Epithelial cell of prostate (primary cell): Measurements from ENCODE around the gene RILPL2.
A peak's percentile ranks its signal among the peaks of the same experiment; 100 is the strongest.
"Not testable (repeated sequence)": the region's sequence is repeated elsewhere in the genome, so short reads cannot be mapped to it uniquely, and the experiment has no call there.

Source experiments
- DNase-seq: peaks from one replicate; pipeline ENCODE4 v3.0.0-alpha.2; 2011; ENCODE audit warnings: low read depth, low spot score
- H3K27ac ChIP-seq: fragments of 450-650 bp; 2 replicates; pipeline ENCODE4 v1.5.1; 2017; ENCODE audit warnings: mild to moderate bottlenecking

The RILPL2 gene

DNA sequence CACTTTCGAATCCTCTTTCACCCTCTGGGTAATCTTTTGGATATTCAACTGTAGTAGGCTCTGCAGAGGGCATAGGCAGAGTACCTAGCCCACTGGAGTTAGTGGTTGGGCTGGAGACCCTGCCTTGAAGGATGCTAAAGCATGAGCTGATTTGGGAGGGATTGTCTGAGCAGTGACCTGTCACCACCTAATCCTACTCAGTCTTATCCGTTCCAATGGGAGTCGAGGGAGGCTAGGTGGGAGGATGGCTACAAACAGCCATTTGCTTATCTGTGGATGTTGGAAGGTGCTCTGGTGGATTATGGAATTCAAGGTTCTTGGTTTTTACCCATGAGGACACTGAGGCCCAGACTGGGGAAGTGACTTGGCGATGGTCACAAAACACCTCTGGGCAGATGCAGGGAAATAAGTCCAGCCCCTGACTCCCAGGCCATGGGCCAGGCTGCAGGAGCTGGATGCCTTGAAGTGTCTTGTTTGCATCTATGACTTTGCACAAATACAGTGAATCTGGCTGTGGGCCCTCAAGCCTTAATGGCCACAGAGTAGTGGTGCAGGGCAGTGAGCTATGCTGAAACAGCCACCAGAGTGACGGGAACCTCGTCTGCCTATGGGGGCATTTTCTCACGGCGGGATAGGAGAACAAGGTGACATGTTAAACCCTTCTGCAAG lies 48.8 kb downstream of the RILPL2 start:
- H3K27ac ChIP-seq, result peak overlapping the region; percentile 75
- DNase-seq, result no peak

DNA sequence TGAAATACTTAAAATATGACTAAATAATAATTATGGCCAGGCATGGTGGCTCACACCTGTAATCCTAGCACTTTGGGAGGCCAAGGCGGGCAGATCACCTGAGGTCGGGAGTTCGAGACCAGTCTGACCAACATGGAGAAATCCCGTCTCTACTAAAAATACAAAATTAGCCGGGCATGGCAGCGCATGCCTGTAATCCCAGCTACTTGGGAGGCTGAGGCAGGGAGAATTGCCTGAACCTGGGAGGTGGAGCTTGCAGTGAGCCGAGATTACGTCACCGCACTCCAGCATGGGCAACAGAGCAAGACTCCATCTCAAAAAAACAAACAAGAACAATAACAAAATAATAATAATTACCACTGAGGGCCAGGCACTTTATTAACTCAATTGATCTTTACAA lies 50.9 kb downstream of the RILPL2 start:
- peak overlapping the region; percentile 82 for H3K27ac ChIP-seq
- DNase-seq, result not testable (repeated sequence)

DNA sequence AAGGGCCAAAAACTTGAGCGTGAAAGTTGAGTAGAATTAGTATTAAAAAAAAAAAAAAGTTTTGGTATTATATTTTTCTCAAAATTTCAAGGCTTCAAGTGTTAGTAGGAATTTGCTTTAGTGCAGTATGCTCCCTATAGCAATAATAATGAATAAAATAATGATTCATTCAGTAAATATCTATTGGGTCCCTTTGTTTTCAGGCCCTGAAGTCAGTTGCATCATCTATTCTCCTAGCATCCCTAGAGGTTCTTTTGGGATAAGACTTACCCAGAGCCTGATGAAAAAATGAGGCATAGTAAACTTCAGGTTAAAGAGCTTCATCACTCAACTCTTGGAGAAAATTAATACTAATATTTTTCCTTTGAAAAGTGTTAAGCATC lies 51.5 kb downstream of the RILPL2 start:
- peak overlapping the region; percentile 82 for H3K27ac ChIP-seq
- no peak for DNase-seq

DNA sequence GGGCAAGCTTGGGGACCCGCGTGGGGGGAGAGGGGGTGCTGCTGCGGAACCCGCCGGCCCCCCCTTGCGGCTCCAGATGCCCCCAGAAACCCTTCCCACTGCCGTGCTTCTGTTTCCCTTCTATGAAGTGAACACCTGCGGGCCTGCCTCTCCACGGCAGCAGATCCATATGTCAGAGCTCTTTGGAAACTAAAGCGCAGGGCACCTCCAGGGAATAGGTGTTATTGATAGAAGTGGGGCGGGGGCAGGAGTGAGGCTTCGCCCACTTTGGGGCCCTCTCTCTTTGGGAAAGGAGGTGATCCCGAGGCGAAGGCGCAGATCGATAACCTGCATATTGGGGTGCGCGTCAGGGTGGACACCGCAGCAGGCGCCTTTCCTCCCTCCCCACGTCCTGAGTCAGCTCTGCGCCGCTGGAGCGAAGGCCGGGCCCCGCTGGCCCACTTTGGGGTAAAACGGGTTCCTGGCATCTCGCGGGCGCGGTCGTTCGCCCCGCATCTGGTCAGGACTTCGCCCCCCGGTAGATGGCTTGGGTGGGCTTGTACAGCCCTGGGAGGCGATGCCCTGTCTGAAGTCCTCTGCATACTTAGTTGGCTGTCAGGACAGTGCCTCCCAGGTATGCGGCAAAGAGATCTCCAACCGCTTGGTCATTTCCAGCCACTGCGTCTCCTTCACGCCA lies 52.0 kb downstream of the RILPL2 start:
- DNase-seq, result no peak
- H3K27ac ChIP-seq, result peak overlapping the region; percentile 82

DNA sequence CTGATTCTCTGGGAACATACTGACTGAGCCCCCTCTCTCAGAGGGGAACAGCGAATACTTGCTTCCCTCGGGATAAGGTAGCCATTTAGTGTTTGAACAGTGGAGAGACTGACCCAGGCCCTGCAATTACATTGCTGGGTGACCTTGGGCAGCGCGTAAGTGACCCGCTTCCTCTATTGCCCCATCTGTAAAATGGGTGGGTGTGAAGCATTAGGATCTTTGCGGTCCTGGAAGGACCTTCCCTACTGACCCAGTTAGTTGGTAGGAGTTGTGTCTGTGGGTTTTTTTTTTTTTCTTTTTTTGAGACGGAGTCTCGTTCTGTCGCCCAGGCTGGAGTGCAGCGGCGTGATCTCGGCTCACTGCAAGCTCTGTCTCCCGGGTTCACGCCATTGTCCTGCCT lies 53.8 kb downstream of the RILPL2 start:
- peak overlapping the region; percentile 82 for H3K27ac ChIP-seq
- no peak for DNase-seq

DNA sequence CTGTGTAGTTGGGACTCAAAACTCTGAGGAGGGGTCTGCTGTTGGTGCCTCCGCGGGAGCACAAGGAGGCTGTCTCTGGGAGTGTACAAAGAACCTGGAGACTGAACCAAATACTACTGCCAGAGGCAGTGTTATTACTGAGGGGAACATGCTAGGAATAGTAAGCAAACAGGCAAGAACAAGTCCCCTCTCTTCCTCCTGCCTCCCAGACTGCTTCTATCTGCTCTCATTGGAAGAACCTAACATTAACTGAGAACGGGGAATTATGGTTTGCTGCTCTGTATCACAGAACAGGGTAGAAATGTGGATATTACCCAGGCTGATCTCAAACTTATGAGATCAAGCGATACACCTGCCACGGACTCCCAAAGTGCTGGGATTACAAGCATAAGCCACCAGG lies 57.1 kb downstream of the RILPL2 start:
- peak overlapping the region; percentile 5 for H3K27ac ChIP-seq
- DNase-seq, result no peak

DNA sequence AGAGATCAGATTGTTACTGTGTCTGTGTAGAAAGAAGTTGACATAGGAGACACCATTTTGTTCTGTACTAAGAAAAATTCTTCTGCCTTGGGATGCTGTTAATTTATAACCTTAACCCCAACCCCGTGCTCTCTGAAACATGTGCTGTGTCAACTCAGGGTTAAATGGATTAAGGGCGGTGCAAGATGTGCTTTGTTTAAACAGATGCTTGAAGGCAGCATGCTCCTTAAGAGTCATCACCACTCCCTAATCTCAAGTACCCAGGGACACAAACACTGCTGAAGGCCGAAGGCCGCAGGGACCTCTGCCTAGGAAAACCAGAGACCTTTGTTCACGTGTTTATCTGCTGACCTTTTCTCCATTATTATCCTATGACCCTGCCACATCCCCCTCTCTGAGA lies 64.1 kb downstream of the RILPL2 start:
- not testable (repeated sequence) for DNase-seq, H3K27ac ChIP-seq

DNA sequence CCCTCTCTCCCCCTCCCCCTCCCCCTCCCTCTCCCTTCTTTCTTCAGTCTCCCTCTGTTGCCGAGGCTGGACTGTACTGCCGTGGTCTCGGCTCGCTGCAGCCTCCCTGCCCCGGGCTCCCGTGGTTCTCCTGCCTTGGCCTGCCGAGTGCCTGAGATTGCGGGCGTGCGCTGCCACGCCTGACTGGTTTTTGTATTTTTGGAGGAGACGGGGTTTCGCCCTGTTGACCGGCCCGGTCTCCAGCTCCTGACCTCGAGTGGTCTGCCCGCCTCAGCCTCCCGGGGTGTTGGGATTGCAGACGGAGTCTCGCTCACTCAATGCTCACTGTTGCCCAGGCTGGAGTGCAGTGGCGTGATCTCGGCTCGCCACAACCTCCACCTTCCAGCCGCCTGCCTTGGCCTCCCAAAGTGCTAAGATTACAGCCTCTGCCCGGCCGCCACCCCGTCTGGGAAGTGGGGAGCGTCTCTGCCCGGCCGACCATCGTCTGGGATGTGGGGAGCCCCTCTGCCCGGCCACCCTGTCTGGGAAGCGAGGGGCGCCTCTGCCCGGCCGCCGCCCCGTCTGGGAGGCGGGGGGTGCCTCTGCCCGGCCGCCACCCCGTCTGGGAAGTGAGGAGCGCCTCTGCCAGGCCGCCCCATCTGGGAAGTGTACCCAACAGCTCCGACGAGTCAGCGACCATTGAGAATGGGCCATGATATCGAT lies 64.7 kb downstream of the RILPL2 start:
- DNase-seq, H3K27ac ChIP-seq: not testable (repeated sequence)

DNA sequence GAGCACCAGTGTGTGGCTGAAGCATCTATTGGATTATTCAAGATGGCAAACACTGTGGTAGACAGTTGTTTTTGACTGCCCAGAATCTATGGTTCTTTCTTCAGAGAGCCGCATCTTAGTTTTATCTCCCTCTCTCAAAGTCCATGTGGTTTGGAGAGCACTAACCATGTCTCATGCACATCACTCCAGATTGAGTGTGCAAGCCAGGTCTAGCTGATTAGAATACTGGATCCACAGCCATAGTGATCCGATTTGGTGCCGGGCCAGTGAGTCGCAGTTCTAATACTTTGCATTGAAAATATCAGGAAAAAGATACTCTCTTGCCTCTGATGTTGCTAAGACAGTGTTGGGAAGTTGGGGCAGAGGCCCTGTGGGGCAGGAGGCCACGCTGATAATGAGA lies 67.3 kb downstream of the RILPL2 start:
- no peak overlapping the region for H3K27ac ChIP-seq
- no peak for DNase-seq

DNA sequence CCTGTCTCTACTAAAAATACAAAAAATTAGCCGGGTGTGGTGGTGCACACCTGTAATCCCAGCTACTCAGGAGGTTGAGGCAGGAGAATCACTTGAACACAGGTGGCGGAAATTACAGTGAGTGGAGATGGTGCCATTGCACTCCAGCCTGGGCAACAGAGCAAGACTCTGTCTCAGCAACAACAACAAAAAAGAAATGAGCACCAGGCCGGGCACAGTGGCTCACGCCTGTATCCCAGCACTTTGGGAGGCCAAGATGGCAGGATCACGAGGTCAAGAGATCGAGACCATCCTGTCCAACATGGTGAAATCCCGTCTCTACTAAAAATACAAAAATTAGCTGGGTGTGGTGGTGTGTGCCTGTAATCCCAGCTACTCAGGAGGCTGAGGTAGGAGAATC lies 68.1 kb downstream of the RILPL2 start:
- H3K27ac ChIP-seq, DNase-seq: not testable (repeated sequence)

DNA sequence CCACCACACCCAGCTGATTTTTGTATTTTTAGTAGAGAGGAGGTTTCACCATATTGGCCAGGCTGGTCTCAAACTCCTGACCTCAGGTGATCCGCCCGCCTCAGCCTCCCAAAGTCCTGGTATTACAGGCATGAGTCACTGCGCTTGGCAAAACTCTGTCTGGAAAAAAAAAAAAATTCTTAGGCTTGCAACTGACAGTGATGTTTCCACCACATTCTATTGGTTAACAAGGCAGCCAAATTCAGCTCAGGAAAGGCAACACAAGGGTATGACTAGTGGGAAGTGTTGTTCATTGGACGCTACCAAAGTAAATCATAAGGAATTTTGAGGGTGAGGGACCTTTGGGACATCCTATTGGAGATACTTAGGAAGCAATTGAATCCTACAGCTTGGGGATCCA lies 69.0 kb downstream of the RILPL2 start:
- DNase-seq, result no peak
- no peak overlapping the region for H3K27ac ChIP-seq
